Measurements from ENCODE around the gene MRPL2. TPM values are rescaled to one million over a fixed set of nuclear protein-coding genes. Genes with fewer than 3 reads are reported as not detected.
A peak's percentile ranks its signal among the peaks of the same experiment; 100 is the strongest.

Gene MRPL2
- total and polyA plus RNA-seq, 8 donors, result 35.2 to 48.0 (median 40.5) TPM

- peak in 1 of 4 donors; percentile 57 for DNase-seq
- peak; percentile 33 for ATAC-seq
Observed at GRCh38 chr6:43090559-43090956, 31.3 kb upstream of the MRPL2 start.

DNA sequence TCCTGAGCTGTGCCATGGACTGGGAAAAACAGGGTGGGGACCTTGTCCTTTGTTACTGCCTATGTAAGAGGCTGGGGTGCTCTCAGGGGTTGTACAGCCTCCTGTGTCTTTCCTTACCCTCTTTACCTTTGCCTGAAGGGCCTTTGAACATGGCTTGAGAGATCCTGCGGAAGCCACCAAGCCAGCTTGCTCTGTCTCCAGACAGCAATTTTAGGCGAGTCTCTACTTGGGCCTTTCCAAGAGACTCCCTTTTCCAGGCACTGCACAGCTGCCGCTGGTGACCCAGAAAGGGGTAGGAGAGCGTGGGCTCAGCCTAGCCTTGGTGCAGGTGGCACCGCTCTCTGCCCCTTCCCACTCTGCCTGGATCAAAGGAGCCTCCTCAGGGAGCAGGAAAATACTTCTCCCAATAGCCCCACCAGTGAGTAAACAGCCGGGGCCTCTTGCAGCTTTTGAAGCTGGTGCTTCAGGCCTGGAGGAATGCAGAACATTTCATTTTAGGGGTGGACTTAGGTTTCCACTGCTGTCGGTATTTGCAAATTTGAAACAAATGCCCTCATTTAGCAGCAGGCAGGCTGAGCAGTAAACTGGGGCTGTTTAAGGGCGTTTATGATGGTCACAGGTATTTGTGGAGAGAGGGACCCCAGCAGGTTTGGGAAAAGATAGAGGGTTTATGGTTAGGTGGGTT, 30.8 kb upstream of the MRPL2 start:
- TF ChIP-seq CTCF (IDR thresholded peaks at IDR 0.05), result no peak
- peak in 3 of 4 donors; percentile 58 to 66 (median 60) for DNase-seq
- H3K36me3 ChIP-seq, result no peaks in the 10 kb centered on the region
- H3K27me3 ChIP-seq, result no peaks in the 10 kb centered on the region
- peak; percentile 86 for ATAC-seq
- H3K9me3 ChIP-seq, result no peaks in the 10 kb centered on the region
- intact Hi-C loops (cut with DNase I), result no loop called here
- H3K4me1 ChIP-seq, result peaks cover 19 to 23% of the 10 kb centered on the region in 2 donors
- peak overlapping the region; percentile 67 to 79 for H3K27ac ChIP-seq
- no peak overlapping the region for H3K4me3 ChIP-seq

More at GRCh38 chr6:43090559-43090956, 31.3 kb upstream of the MRPL2 start:
- Histone ChIP-seq H3K27me3 (no peaks in the 10 kb centered on the region), H3K4me3 (no peak overlapping the region), H3K9me3 (no peaks in the 10 kb centered on the region), H3K36me3 (no peaks in the 10 kb centered on the region), H3K4me1 (peaks cover 22 to 23% of the 10 kb centered on the region in 2 donors), H3K27ac (peak overlapping the region; percentile 67 to 79)
- intact Hi-C loops (cut with DNase I), result no loop called here
- no peak for TF ChIP-seq CTCF (IDR thresholded peaks at IDR 0.05)

GRCh38 chr6:43089467-43089866, 30.2 kb upstream of the MRPL2 start:
- TF ChIP-seq CTCF (IDR thresholded peaks at IDR 0.05), result no peak
- H3K4me3 ChIP-seq, result no peak overlapping the region
- ATAC-seq, result peak; percentile 31

GRCh38 chr6:43088654-43089056, 29.4 kb upstream of the MRPL2 start:
- intact Hi-C loops (cut with DNase I), result no loop called here
- ATAC-seq (no peak), DNase-seq (no peak)
- H3K36me3 ChIP-seq, result no peaks in the 10 kb centered on the region
- H3K4me1 ChIP-seq, result peaks cover 12 to 19% of the 10 kb centered on the region in 2 donors
- H3K27me3 ChIP-seq, result no peaks in the 10 kb centered on the region
- H3K9me3 ChIP-seq, result no peaks in the 10 kb centered on the region
- no peak for TF ChIP-seq CTCF (IDR thresholded peaks at IDR 0.05)
- H3K4me3 ChIP-seq, result no peak overlapping the region
- peak overlapping the region; percentile 67 to 79 for H3K27ac ChIP-seq

More at GRCh38 chr6:43089467-43089866, 30.2 kb upstream of the MRPL2 start:
- DNase-seq, result peak in 1 of 4 donors; percentile 43
- peak overlapping the region; percentile 67 to 79 for H3K27ac ChIP-seq
- no peaks in the 10 kb centered on the region for H3K9me3 ChIP-seq
- peaks cover 19 to 23% of the 10 kb centered on the region in 2 donors for H3K4me1 ChIP-seq
- intact Hi-C loops (cut with DNase I), result no loop called here
- no peaks in the 10 kb centered on the region for H3K27me3 ChIP-seq
- no peaks in the 10 kb centered on the region for H3K36me3 ChIP-seq

GRCh38 chr6:43086022-43086658, 26.9 kb upstream of the MRPL2 start:
- no peak for TF ChIP-seq CTCF (IDR thresholded peaks at IDR 0.05)
- Histone ChIP-seq H3K27me3 (no peaks in the 10 kb centered on the region), H3K9me3 (no peaks in the 10 kb centered on the region), H3K36me3 (no peaks in the 10 kb centered on the region), H3K4me3 (no peak overlapping the region), H3K4me1 (peaks cover 4 to 26% of the 10 kb centered on the region in 2 donors), H3K27ac (no peak overlapping the region)
- ATAC-seq (no peak), DNase-seq (no peak)
- intact Hi-C loops (cut with DNase I), result no loop called here

All from left lung (tissue), 10 donors.